ENCODE results near the gene TIGD4.
"Not testable (repeated sequence)": the region's sequence is repeated elsewhere in the genome, so short reads cannot be mapped to it uniquely, and the experiment has no call there.

Gene TIGD4

DNA sequence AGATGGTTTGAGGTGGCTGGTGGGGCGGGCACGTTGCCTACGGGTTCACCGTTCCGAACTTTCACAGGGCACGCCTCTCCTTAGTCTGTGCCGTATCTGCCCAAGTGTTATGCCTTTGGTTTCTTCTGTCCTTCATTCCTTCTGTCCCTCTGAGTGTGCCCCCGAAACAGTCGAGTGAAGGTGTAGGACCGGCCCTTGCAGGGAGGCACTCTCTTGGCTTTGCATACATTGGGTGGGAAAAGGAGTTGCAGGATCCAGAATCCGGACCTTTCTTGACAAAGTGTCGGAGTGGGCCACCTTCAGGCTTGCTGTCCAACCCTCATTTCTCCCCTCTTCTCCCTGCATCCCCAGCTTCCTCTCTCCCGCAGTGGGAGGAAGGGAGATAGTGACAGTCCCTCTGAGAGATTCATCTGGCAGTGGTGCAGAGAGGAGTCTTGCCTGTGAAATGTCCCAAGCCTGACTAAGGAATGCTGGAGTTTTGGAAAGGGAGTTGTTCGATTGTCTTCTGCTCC is 793 bp upstream of the TIGD4 start:
- DNase-seq, result peak in 2 of 5 donors; percentile 65 to 70

- DNase-seq, result peak in 2 of 5 donors; percentile 6 to 49
These were observed 646 bp downstream of the TIGD4 start for GRCh38 chr4:152778656-152779512.

GRCh38 chr4:152777488-152777887 is 2.0 kb downstream of the TIGD4 start:
- no peak for DNase-seq

- DNase-seq, result no peak
These were observed 3.2 kb downstream of the TIGD4 start for GRCh38 chr4:152776352-152776751.

- DNase-seq, result no peak
These were observed 5.6 kb downstream of the TIGD4 start for GRCh38 chr4:152773953-152774352.

DNA sequence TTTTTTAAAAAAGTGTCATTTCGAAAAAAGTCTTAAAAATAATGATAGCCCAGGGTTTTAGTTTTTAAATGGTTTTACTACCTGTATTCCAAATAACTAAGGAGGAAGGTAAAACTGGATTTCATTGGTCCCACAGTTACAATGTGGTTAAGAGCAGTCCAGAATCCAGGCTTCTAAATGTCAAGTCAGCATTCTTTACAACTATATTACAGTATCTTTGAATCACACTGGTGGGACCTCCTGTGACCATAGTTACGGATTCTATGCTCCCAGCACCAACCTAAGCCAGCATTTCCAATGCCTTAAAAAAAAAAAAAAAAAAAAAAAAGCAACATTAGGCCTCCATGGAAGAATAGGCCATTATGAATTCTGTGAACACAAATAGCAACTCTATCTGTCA is 6.2 kb downstream of the TIGD4 start:
- no peak for DNase-seq

DNA sequence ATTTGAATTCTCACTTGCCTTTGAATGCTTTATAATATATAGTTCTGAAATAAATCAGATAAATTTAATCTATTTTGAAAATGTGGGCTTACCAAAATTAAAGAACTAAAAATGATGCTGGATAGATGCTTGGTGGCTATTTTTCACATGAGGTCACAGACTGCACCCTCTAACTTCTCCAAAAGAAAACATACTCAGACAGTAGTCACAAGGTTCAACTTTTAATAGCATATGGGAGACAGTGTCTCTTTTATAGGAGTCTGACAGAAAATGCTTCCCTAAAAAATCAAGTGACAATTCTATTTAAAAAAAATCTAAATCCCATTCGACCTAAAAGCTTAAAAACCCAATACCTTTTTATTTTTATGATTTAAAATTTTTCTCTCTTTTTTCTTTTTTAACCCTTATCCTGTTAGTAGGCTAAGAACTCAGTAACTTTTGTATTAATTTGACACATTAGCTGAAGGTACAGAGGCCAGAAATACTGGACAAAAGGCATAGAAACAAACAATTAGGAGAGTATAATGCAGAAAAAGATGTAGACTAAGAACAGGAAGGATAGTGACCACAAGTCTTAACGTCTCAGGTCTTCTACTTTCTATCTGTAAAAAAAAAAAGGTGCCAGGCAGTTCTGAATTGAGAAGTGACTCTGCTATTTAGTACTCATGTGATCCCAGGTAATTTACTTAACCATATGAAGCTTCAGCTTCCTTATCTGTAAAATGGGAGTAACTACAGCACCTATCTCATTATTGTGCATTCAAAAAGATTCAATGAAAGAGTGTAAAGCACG is 7.6 kb downstream of the TIGD4 start:
- DNase-seq, result peak in 1 of 5 donors; percentile 54

DNA sequence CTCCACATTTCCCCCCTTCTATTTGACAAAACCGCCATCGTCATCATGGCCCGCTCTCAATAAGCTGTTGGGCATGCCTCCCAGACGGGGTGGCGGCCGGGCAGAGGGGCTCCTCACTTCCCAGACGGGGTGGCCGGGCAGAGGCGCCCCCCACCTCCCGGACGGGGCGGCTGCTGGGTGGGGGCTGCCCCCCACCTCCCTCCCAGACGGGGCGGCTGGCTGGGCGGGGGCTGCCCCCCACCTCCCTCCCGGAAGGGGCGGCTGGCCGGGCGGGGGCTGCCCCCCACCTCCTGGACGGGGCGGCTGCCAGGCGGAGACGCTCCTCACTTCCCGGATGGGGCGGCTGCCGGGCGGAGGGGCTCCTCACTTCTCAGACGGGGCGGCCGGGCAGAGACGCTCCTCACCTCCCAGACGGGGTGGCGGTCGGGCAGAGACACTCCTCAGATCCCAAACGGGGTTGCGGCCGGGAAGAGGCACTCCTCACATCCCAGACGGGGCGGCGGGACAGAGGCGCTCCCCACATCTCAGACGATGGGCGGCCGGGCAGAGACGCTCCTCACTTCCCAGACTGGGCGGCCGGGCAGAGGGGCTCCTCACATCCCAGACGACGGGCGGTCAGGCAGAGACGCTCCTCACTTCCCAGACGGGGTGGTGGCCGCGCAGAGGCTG is 14.3 kb downstream of the TIGD4 start:
- not testable (repeated sequence) for DNase-seq

DNA sequence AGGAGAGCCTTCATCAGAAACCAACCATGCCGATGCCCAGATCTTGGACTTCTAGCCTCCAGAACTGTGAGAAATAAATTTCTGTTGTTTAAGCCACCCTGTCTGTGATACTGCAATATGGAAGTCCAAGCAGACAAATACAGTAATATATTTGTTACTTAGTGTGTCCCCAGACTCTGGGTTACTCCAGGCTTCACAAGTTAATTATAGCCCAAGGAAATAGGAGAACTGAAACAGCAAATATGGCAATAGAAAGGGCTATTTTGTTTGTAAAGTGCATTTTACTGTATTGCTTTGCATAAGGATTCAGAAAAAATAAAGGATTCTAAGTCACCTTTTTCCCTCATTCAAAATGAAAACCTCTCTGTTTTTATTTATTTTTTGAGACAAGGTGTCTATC is 15.7 kb downstream of the TIGD4 start:
- no peak for DNase-seq

GRCh38 chr4:152748619-152749018 is 30.9 kb downstream of the TIGD4 start:
- no peak for DNase-seq

DNA sequence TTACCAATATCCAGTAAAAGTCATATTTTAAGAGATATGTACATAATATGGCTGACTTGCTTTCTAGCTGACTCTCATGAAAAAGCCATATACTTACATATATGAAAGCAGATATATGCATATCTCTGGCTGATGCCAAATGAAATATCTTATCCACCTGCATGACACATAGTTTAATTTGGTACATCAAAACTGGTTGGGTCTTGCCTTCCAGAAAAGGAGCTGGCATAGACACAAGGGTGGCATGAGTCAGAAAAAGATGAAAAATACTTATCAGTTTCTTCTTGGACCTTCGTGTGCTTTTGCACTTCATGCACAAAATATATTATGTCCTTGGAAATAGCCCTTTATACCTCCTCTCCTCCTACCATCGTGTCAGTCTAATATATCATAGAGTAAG is 32.1 kb downstream of the TIGD4 start:
- DNase-seq, result no peak

DNA sequence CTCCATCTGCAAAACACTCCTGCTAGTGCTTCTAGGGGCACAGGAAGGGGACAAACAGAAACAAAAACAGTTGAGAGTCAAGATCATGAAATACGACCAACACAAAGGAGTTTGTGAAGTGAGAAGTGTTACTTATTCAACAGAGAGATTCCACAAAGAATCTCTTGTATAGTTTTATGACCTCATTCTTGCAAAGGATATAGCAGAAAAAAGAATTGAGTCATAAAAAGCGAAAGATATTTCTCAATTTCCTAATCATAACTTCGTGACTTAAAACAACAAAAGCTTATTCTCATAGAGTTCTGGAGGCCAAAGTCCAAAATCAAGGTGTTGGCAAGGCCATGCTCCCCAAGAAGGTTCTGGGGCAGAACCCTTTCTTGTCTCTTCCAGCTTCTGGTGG is 40.7 kb downstream of the TIGD4 start:
- no peak for DNase-seq

DNA sequence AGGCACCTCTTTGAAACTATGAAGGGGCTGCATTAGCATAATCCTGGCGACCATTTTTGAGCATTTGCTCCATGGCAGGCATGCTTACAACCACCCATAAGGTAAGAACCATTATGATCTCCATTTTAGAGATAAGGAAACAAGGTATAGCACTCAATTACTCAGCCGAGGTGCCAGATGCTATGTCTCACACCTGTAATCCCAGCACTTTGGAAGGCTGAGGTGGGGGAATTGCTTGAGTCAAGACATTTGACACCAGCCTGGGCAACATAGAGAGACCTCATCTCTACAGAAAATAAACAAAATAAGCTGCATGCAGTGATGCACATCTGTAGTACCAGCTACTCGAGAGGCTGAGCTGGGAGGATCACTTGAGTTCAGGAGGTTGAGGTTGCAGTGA is 43.6 kb downstream of the TIGD4 start:
- DNase-seq, result no peak

GRCh38 chr4:152735396-152735859 is 44.1 kb downstream of the TIGD4 start:
- peak in 1 of 5 donors; percentile 44 for DNase-seq

DNA sequence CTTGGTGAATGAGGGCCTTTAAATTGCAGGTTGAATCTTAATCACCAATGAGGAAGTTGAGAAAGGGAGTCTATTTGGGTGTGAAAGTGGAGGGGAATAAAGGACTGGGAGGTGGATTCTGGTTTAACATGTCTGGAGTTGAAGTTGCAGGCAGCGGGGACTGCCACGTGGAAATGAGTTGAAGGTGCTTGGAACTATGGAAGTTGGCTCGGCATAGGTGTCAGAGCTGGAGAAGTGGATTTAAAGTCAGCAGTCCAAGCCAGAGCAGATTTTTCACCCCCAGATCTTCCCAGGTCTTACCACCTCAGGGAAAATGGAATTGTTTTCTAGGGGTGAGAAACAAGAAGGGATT is 44.9 kb downstream of the TIGD4 start:
- DNase-seq, result no peak

DNA sequence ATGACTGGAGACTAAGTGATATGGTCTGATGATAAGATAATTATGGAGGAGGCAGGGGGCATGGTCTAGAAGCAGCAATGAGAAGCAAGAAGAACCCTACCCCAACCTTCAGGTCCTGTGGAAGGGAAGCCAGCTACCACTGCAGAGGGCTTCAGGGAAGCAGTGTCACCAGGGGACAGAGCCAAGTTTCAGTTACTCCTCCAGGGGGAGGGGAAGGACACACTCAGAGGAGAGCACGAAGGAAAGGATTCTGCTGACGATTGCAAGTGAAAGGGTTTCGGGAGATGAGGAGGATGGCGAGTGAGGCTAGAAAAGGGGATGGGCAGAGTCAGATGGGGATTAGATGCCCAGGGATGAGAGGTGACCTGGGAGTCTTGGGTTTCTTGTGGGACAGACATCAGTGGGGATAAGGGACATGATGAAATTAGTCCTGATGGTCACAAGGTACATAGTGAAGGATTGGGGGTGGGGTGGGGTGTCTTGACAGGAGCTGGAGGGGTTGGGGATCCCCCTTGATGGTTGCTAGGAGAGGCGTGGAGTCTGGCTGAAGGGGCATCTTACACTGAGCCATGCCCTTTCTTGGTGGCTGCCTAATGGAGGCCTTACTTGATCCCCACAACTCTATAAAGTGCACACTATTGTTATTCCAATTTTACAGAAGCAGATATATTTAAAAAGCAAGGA is 45.4 kb downstream of the TIGD4 start:
- no peak for DNase-seq

GRCh38 chr4:152731997-152732396 is 47.5 kb downstream of the TIGD4 start:
- no peak for DNase-seq

DNA sequence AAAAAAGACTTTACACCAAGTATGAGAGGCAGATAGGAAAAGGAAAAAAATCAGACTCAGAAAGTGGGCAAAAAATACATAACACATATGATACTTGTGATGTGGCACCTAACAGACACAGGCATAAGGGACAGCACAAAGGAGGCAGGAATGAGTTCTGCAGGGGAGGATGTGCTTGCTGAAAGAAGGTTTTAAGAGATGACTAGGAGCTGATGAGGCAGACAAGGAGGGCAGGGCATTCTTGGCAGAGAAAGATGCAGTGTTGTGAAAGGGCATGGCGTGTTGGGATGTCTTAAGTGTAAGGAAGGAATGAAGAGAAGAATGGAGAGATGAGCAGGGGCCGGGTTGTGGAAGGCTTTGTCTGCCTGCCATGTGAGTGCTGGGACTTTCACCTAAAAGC is 50.1 kb downstream of the TIGD4 start:
- DNase-seq, result peak in 1 of 5 donors; percentile 17

GRCh38 chr4:152728343-152728742 is 51.2 kb downstream of the TIGD4 start:
- no peak for DNase-seq

DNA sequence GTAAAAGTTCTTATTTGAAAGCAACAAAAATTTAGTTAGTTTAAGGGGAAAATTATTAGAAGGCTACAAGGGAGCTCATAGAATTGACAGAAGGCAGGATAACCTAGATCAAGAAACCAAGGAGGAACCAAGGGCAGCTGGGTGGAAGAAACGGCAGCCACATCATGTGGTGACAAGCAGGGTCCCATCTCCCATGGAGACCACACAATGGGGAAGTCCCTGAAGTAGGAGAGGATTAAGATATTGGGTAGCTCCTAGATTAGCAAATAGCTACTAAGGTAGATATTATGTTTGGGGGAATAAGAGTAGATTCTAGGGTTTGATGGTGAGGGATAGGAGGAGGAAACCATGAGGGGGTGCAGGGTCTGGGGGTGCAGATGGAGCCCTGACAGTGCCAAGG is 51.7 kb downstream of the TIGD4 start:
- DNase-seq, result no peak

DNA sequence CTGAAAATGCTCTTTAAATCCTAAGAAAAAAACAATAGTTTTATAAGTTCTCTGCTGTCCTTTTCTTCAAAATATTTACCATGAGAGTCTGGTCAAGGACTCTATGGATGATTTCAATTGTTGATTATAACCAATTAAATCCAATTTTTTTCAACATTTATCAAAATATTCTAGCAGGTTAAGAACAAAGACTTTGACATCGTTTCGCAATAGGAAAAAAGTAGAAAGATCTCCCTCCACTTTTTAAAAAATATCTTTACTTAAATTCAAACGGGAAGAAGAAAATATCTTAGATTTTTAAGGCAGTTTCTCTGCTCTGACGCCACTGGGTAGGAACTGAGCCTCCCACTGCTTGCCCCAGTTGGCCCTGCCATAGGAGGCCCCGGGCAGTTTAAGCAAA is 55.0 kb downstream of the TIGD4 start:
- DNase-seq, result no peak

GRCh38 chr4:152723236-152723635 is 56.3 kb downstream of the TIGD4 start:
- DNase-seq, result no peak

All from T-helper 1 cell (primary cell).